ENCODE measurements around the gene CTNS.
A peak's percentile ranks its signal among the peaks of the same experiment; 100 is the strongest.

CTNS gene

GRCh38 chr17:3626831-3627768 is 9.5 kb upstream of the CTNS start:
- no peak for DNase-seq

- DNase-seq: no peak
Observed at GRCh38 chr17:3627769-3628167, 8.8 kb upstream of the CTNS start.

DNA sequence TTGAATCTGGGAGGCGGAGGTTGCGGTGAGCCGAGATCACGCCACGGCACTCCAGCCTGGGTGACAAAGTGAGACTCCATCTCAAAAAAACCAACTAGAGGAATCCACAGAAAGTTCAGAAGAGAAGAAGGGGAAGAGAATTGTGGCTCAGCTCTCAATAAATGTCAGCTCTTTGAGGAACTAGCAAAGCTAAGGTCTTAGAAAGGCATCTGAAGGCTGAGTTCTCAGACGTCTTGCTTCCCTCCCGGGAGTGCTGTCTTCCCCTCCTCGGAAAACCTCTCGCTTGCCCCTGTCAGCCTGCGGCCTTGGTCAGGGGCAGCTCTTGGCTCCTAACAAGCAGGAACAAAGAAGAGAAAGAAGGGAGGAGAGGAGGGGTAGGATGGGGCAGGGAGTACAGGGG is 5.8 kb upstream of the CTNS start:
- no peak for DNase-seq

GRCh38 chr17:3632287-3632686 is 4.3 kb upstream of the CTNS start:
- DNase-seq: no peak

DNA sequence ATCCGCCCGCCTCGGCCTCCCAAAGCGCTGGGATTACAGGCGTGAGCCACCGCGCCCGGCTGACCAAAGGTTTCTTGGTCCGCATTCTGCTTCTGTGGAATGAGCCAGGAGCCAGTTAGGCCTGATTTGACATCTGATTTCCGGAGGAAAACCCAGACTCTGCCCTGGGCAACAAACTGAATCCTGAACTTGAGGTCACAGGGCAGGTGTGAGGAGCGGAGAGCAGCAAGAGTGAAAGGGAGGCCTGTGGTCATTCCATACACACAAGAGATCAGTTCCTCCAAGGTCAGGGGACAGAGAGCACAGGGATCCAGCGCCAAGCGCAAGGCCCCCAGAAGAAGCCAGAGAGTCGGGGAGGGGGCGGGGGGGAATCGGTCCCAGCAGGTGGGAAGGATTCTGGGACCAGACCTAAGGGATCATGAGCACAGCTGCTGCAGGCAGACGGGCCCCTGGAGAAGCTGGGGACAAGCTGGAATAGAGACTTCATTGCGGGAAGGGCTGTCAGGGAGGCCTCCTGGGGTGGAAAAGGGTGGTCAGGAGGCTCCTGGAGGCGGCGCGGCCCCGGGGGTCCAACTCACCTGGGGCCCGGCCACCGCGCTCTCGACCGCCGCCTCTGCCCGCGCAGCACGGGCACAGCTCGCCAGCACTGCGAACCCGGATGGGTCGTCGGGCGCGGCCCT is 946 bp upstream of the CTNS start:
- peak; percentile 10 for DNase-seq

- no peak for DNase-seq
Observed at GRCh38 chr17:3636908-3637373, 381 bp downstream of the CTNS start.

- DNase-seq: no peak
Observed at GRCh38 chr17:3639981-3640596, 3.5 kb downstream of the CTNS start.

DNA sequence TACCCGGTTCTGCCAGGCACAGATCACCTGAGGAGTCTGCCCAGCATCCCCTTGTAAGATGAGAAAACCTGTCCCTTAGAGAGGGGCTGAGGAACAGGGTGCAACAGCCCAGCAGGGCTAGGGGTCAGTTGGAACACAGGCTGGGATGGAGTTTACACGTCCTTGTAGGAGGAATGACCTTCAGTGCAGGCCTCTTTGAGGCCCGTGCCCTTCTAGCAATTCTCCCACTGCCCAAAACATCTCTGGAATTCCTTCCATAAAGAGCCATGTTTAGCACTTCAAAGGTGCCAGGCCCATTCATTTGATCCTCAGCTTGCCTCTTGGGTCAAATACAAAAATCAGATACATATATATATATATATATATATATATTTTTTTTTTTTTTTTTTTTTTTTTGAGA is 4.5 kb downstream of the CTNS start:
- no peak for DNase-seq

GRCh38 chr17:3641717-3642486 is 5.3 kb downstream of the CTNS start:
- DNase-seq: no peak

GRCh38 chr17:3643889-3644349 is 7.4 kb downstream of the CTNS start:
- DNase-seq: no peak

DNA sequence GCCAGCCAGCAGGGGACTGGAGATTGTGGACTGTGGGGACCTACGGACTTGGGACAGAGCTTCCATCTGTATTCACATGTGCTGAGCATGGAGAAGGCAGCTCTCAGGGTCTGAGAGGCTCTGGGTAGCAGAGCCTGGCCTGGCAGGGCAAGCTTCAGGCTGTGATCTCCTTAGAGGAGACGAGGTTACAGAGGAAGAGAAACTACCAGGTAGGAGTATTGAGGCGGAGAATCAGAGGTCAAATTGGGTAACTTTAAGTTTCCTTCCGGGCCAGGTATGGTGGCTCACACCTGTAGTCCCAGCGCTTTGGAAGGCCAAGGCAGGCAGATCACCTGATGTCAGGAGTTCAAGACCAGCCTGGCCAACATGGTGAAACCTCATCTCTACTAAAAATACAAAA is 8.8 kb downstream of the CTNS start:
- no peak for DNase-seq

DNA sequence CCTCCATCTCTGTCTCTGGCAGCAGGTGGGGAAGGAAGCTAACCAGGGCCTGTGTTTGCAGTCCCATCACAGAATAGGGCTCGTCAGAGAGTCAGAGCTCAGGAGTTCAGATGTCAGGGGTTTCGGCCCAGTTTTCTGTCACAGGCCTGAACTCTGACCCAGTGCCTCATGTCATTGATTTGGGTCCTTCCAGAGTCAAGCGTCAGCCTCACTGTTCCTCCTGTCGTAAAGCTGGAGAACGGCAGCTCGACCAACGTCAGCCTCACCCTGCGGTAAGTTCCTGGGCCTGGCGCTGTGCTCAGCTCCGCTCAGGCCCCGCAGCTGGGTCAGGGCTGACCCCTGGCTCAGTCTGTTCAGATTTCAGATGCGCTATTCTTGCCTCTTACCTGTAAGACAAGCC is 10.7 kb downstream of the CTNS start:
- no peak for DNase-seq

DNA sequence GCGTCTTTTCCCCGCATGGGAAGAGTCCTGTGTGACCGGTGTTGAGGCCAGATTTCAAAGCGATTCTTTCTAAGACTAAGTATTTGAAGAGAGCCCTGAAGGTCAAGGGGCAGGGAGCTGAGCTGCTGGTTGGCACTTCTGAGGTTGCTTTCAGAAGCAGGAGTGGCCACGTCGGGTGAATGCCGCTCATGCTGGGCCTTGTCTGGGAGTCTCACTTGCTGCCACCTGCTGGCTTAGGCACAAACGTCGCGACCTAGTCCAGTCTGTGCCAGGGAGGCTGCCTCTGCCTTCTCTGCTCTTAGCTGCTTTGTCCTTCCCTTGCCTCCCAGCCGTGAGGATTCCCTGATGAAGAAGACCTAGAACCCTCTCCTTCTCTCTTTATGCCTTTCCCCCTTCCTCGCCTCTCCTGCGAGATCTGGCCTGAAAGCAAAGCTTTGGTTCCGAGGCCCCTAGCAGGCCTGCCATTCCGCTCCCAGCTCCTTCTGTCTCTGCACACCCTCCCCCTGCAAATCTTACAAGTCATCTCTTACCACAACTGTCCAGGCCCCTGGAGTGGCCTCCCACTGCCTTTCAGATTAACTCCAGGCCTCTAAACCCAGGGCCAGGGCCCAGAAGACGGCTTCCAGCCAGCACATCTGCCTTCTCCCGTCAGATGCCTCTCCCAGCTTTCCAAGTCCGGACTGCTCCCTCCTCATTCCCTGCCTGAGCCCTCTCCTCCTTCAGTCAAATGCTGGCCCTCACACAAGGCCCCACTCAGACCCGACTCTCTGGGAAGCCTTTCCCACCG is 11.4 kb downstream of the CTNS start:
- no peak for DNase-seq

- DNase-seq: no peak
Observed at GRCh38 chr17:3655766-3656165, 19.2 kb downstream of the CTNS start.

- no peak for DNase-seq
Observed at GRCh38 chr17:3656353-3656752, 19.8 kb downstream of the CTNS start.

DNA sequence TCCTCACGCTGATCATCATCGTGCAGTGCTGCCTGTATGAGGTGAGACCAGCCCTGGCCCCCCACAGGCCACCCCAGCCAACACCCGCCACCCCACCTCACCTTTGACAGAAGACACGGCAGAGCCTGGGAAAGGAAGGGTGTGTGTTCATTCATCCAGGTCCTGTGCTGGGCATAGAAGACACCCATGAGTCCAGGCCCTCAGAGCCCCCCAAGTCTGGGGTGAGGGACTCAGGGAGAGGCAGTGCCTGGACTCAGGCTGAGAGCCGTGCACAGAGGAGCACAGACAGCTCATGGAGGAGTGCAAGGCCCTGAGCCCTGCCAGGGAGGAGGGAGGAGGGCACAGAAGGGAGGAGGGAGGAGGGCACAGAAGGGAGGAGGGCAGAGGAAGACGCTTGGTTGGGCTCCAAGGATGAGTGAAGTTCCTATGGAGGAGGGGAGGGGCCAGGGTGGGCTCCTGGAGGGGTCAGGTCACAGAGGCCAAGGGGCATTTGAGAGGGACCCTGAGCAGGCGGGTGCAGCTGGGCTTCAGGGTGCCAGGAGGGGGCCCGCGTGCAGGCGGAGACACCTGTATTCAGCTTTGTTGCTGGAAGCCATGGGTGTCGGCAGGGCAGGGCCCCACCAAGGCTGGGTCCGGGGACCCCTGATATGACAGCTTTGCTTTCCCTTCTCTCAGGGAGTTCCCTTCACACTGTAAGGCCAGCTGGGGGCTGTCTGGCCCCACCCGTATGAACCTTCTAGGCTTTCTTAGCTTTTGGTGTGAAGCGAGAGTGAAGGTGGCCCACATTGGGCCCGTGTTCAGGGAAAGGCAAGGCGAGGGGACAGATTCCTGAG is 20.4 kb downstream of the CTNS start:
- no peak for DNase-seq

- DNase-seq: no peak
Observed at GRCh38 chr17:3657588-3657869, 21.0 kb downstream of the CTNS start.

- DNase-seq: no peak
Observed at GRCh38 chr17:3657874-3658783, 21.6 kb downstream of the CTNS start.

DNA sequence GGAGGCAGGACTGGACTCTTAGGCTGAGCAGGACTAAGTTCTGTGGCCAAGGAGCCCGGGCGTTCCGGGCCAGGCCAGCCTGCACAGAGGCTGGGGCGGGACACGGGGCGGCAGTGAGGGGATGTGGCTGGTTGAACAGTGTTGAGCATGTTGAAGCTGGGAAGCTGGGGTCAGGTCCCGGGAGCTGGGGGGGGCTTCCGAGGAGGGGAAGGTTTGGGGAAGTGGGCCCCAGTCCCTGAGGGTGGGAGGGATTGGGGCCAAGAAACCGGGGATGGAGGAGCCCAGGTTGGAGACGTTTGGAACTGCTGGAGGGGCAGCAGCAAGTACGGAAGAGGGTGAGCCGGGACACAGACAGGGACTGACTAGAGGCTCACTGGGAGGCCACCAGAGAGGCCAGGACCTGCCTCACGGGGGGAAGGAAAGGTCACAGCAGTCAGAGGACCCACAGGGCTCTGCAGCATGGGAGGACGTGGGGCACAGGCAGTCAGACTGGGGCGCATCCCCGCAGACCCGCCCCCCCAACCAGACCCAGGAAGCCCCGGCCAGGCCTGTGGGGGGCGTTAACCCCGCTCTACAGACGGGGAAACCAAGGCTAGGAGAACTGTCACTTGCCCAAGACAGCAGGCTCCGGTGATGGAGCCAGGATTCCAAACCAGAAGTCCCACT is 22.4 kb downstream of the CTNS start:
- no peak for DNase-seq
